GM12865 (cell line): Measurements from ENCODE around the gene DLG1.

Experiments used
- DNase-seq: peaks from one replicate; pipeline ENCODE4 v3.0.0; 2010; ENCODE audit warnings: low read depth
- H3K4me3 ChIP-seq: 2 replicates; pipeline ENCODE4 v1.5.1; 2011; ENCODE audit warnings: mild to moderate bottlenecking, low read depth, low read length, control low read depth
- TF ChIP-seq, protein P1 (sequence below): IDR thresholded peaks from 2 replicates; pipeline ENCODE4 v1.5.1; 2011; ENCODE audit warnings: low read length, control low read depth, low read depth, inconsistent platforms; ENCODE audit not compliant: insufficient read depth; ENCODE audit errors: missing control alignments

DLG1 gene

DNA sequence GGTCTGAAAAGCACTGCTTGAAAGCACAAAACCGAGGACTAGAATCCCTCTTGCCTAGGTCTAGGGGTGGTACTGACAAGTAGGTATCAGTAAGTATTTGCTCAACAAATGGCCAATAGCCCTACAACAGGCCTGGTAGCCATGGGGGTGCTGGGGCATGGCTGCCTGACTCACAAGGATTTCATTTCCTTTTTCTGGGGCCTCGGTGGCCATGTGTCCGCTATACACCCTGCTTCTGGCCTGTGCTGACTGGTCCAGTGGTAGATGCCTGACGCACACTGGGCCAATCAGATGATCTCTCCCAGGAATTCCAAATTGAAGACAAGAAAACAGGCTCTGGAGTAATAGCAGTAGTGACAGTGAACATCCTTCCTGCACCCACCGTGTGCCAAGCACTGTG lies 298.2 kb downstream of the DLG1 start:
- TF ChIP-seq, protein P1, sequence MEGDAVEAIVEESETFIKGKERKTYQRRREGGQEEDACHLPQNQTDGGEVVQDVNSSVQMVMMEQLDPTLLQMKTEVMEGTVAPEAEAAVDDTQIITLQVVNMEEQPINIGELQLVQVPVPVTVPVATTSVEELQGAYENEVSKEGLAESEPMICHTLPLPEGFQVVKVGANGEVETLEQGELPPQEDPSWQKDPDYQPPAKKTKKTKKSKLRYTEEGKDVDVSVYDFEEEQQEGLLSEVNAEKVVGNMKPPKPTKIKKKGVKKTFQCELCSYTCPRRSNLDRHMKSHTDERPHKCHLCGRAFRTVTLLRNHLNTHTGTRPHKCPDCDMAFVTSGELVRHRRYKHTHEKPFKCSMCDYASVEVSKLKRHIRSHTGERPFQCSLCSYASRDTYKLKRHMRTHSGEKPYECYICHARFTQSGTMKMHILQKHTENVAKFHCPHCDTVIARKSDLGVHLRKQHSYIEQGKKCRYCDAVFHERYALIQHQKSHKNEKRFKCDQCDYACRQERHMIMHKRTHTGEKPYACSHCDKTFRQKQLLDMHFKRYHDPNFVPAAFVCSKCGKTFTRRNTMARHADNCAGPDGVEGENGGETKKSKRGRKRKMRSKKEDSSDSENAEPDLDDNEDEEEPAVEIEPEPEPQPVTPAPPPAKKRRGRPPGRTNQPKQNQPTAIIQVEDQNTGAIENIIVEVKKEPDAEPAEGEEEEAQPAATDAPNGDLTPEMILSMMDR: no peak
- DNase-seq: peak; percentile 40
- H3K4me3 ChIP-seq: no peak overlapping the region

DNA sequence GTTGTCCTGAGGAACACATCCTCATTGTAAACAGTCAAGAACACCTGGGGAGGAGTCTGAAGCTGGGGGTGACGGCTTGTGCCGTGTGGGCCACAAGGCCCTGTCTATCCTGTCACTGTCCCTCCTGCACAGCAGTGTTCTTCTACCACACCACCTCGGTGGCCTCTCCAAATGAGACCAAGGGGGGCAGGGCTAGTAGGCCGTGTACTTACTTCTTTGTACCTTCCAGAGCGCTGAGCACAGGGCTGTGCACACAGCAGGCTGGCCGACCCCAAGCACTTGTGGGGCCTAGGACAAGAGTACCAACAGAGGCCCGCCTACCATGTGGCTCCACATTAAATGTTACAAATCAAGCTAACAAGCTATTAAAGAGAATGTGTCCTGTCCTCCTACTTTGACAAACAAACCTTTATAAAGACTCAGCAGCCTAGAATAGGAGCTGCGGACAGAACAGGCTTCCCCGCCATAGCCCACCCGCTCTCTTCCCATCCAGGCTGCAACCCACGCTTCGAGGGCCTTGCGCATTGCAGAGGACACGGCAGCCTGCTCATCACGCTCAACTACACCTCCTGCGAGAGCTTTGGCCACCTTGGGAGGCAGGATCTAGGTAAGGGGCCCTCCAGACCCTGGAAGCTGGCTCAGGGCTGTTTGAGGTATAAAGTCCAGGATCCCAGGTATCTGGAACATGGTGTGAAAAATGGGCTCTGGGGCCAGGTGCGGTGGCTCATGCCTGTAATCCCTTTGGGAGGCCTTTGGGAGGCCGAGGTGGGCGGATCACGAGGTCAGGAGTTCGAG lies 299.2 kb downstream of the DLG1 start:
- TF ChIP-seq, protein P1: no peak
- DNase-seq: no peak
- no peak overlapping the region for H3K4me3 ChIP-seq

DNA sequence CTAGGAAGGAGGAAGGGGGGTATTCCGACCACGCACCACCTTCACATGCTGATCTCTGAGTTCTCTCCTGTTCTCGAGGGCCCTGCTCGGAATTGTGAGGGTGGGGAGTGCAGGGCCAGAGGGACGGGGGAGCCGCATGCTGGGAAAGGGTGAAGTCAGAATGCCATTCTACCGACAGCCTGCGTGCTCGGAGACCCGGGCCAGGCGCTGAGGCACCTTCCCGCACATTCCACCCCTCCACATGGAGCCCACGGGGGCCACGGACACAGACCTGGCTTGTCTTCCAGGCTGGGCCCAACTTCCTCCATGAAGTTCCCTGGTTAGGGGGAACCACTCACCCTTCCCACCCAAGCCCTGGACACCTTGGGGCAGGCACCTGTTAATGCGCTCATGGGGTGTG lies 301.1 kb downstream of the DLG1 start:
- no peak overlapping the region for H3K4me3 ChIP-seq
- no peak for DNase-seq
- TF ChIP-seq, protein P1: no peak

DNA sequence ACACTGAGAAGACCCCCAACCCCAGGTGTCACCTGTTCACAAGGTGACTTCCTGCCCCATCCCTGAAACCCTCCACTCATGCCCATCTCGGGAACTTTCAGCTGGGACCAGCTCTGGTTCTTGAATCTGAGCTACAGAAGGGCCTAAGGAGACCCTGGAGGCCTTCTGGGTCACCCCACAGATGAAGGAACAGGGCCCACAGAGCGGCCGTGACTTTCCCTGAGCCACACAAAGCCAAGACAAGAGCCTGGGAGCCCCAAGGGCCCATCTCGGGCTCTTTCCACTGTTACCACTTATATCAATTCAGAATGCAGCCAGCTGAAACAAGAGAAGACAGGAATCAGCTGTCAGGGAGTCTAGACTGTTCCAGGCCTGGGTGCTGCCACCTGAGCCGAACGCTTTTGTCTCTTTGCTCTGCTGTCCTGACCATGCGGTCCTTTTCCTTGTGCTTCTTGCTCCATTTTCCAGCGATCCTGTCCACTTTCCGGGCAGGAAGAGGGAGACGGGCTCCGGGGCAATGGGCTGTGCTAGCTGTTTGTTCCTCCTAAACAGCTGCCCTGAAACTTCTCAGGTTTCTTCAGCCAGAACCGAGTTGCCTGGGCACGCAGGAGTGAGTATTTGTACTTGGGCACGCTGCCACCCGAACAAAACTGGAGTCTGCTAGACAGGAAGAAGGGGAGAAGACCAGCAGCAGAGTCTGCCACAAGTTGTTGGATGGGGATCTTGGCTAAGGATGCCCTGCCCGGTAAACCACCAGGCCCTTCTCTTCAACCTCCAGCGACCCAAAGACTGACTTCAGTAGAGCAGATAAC lies 301.8 kb downstream of the DLG1 start:
- TF ChIP-seq, protein P1: no peak
- no peak for DNase-seq
- H3K4me3 ChIP-seq: no peak overlapping the region

DNA sequence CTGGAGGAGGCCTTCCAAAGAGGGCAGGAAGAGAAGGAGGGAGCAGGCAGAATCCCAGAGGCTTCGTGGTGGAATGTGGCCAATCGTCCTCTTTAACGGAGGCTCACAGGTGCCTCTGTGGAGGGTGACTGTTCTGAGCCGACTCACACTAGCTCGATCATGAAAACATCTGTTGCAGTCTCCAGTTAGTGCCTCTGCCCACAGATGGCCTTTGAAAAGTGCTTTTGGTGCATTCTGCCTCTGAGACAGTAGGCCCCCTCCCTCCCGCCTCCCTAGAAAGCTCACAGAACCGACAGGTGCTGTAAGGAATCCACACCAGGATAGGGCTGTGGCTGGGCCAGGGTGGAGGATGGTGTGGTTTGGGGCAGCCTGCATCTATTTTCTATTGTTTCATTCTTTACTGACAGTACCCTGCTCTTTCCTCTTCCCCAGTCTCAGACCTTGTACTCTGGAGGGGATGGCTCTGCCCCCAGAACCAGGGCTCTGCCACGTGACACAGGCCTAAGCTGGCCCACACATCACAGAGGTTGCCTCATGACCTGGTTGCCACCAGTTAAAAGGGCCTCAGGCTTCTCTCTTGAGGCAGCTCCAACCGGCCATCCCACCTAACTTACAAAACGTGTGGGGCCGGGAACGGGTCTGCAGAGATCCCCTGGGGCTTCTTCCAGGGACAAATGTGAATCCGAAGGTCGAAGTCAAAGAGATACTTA lies 302.6 kb downstream of the DLG1 start:
- no peak for DNase-seq
- TF ChIP-seq, protein P1: no peak
- H3K4me3 ChIP-seq: no peak overlapping the region

DNA sequence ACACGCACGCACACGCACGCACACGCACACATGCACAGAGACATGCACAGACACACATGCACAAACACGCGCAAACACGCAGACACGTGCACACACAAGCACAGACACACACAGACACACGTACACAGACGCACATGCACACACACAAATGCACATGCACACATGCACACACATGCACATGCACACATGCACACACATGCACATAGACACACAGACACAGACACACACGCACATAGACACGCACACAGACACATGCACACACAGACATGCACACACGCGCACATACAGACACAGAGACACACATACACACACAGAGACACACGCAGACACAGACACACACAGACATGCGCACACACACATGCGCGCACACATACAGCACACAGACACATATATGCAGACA lies 303.4 kb downstream of the DLG1 start:
- H3K4me3 ChIP-seq: no peak overlapping the region
- no peak for DNase-seq
- TF ChIP-seq, protein P1: no peak
